Measurements from ENCODE around the gene ASB17.
"Not testable (repeated sequence)": the region's sequence is repeated elsewhere in the genome, so short reads cannot be mapped to it uniquely, and the experiment has no call there.

ASB17 gene, protein sequence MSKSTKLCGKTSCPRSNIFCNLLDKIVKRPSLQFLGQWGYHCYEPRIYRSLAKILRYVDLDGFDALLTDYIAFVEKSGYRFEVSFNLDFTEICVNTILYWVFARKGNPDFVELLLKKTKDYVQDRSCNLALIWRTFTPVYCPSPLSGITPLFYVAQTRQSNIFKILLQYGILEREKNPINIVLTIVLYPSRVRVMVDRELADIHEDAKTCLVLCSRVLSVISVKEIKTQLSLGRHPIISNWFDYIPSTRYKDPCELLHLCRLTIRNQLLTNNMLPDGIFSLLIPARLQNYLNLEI

DNA sequence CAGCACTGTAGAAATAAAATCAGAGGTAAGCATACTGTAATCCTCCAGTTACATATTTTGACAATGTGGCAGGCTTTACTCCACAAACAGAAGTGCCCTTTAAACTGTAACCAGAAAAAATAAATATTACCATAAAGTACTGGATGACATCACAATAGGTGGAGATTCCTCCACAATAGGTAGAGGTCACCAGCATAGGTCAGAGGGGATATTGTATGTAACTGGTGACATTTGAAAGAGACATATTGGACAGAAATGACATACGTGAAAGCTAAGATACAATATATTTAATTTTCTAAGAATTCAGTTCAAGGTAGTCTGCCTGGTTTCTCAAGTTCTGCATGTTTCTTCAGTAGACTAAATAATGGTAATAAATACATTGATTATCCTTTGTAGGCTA lies at the start of gene ASB17:
ASB17 (minus strand) TSS at position 101 of the 400 bp plus-strand sequence. CDS start 113 bp downstream, outside the sequence.
- no peak for DNase-seq (ENCODE audit: low spot score)

DNA sequence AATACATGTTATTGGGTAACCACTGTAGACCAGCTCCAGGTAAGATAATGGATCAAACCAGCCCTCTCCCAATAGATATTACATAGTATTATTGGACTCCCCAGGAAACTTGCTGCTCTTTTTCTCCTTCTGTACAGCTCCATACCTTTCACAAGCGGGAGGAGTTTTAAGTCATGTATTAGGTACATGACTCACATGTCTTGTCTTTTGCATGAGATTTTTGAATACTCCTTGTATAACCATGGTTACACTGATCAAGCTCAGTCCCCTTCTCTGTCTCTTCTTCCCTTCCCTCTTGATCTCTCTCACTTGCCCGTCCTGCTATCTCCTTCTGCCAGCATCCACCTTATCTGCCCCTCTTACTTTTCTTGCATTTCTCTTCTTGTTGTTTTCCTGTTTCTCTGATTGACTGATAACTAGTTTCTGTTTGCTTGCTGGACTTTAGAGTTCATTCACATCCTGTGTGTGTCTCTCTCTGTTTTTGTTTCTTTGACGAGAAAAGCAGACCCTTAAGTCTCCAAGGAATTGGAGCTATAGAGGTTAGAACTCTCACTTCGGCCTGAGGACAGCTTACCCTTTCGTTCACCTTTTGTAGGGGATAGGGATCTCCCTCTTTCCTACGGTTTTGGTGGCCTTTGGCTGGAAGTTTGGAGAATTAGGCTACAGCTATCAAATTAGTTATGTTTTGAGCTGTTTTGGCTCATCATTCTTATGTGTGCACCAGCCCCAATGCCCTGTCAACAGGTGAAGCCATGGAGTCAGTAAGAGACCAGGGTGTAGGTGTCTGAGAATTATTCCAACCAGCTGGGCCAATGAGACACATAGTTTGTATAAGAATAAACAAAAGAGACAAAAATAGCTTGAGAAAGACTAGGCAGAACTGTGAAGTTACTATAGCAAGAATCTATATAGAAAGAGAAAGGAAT lies 49.0 kb upstream of the ASB17 start:
- no peak for DNase-seq (ENCODE audit: low spot score)

DNA sequence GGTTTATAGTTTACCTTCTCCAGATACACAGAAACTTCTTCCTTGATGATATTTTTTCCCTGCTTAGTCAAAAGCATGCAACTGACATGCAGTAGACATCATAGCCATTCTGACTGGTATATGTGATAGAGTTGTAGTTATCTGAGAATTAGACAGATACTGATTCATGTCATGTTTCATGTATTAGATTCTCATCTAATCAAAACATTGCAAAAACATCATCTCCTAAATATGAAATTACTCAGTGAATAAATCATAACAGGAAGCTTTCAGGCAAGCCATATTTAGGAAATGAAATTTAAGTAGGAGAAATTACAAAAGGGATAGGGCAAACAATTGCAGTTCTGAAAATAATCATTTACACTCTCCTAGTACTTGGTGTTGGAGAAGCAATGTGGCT lies 38.4 kb upstream of the ASB17 start:
- no peak for DNase-seq (ENCODE audit: low spot score)

DNA sequence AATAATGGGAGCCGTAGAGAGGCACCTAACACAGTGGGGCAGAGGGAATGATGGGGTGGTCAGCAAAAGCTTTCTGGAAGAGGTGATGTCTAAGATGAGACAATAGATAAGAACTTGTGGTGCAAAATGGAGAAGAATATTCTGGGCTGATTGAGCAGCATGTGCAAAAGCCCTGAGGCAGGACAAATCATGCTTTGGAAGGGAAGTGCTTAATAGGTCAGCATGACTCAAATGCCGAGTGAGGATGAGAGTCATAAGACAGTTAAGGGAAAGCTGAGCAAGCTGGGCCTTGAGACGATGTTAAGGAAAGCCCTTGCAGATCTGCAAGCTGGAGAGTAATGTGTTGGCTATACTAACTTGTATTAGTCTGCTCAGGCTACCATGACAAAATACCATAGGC lies 37.3 kb upstream of the ASB17 start:
- no peak for DNase-seq (ENCODE audit: low spot score)

DNA sequence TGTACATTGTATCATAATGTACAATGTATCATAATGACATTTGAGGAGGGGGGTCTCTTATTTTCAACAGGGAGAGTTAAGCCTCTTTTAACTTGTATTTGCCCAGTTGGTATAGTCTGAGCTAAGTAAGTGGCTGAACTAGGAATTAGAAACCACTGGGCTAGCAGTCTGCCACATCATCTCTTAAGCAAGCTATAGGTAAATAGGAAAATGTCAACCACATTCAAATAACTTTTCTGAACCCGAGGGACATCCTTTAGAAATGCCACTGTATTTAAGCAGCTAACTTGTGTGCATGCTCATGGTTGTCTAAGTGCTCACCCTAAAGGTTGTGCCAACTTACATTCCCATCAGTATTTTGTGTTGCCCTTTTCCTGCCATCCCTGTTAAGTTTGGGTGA lies 35.5 kb upstream of the ASB17 start:
- no peak for DNase-seq (ENCODE audit: low spot score)

DNA sequence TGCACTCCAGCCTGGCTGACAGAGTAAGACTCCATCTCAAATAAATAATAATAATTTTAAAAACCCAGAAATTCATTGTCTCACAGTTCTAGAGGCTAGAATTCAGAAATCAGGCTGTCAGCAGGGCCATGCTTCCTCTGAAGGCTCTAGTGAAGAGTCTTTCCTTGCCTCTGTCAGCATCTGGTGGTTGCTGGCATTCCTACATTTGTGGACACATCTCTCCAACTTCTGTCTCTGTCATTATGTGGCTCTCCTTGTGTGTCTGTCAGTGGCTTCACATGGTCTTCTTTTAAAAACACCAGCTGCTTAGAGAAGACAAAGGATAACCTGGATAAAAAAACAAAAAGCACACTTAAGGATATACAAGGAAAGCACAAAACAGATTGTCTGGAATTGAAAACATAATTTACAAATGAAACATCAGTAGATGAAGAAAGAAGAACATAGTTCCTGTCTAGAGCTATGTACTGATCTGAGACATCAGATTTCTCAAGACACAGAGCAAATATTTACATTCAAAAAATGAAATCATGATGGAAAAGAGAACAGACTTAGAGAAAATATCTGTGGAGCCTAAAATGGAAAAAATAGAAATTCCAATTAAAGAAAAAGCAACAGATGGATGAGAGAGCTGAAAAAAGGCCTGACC lies 32.7 kb upstream of the ASB17 start:
- no peak for DNase-seq (ENCODE audit: low spot score)

DNA sequence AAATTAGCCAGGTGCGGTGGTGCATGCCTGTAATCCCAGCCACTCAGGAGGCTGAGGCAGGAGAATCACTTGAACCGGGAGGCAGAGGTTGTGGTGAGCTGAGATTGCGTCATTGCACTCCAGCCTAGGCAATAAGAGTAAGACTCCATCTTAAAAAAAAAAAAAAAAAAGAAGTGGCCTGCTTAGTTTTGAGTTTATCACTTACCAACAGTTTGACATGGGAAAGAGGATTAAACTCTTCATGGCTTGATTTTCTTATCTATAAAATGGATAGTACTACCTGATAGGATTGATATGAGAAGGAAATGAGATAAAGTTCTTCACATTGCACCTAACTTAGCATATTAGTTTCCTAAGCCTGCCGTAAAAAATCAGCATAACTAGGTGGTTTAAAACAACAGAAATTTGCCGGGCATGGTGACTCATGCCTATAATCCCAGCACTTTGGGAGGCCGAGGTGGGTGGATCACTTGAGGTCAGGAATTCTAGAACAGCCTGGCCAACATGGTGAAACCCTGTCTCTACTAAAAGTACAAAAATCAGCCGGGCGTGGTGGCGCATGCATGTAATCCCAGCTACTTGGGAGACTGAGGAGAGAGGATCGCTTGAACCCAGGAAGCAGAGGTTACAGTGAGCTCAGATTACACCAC lies 32.0 kb upstream of the ASB17 start:
- not testable (repeated sequence) for DNase-seq (ENCODE audit: low spot score)

DNA sequence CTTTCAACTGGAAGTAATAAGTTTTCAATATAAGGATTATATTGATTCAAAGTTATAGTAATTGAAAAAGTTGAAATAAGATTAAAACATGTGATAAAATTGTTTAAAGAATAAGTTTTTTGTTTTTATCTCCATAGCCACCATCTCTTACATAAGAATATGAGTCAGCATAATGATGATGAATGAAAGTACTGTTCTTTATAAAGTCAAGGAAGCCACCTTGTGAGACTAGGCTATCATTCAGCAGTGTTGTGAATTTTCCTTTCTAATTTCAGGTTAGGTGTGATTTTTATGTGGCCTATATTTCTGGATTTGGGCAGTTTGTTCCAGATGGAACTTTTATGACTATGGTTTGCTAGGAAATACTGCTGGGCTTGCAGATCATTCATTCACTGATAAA lies 22.4 kb upstream of the ASB17 start:
- DNase-seq (ENCODE audit: low spot score): no peak

DNA sequence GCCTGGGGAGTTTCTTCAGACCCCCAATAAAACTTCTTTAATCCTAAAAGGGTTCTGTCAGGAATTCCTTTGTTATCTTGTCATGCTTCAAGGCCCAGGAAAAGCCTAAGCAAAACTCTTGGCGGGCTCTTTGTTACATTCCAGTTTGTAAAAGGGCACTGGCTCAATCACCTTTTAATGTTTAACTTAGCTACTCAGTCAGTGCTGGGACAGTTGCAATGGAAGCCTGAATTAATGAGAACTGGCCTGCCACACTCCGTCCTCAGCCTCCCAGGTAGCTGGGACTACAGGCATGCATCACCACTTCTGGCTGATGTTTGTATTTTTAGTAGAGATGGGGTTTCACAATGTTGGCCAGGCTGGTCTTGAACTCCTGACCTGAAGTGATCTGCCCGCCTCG lies 21.3 kb upstream of the ASB17 start:
- DNase-seq (ENCODE audit: low spot score): no peak

DNA sequence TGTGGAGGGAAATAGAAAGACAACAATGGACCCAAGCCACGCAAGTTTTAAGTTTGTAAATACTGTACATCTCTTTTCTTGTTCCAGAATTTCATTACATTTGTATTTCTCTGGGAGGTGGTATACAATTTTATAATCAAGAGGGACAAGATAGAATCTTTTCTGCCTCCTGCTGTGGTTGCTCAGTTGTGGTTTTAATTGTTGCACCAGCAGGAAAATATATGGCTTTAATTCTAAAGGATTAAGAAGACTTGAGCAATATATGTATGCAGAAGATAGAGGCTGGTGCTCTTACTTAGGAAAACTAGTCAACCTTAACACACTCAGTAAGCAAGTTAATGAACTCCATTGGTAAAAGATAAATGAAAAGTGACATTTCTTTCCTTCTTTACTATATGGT lies 19.8 kb upstream of the ASB17 start:
- no peak for DNase-seq (ENCODE audit: low spot score)

DNA sequence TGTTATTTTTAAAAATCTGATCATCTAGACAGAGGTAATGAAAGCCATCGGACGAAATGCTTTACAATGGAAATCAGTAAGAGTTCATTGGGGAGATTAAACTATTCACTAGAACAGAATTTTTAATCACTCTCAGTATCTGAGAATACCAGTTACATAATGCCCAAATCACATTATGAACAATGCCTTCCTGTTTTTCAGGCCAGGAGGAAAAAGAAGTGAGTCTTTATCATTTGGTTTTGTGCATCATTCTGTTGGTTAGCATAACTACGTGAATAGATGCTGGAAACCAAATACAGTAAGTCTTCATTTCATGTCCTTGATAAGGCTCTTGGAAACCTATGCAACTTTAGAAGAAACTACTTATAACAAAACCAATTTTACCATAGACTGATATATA lies 18.0 kb upstream of the ASB17 start:
- no peak for DNase-seq (ENCODE audit: low spot score)

DNA sequence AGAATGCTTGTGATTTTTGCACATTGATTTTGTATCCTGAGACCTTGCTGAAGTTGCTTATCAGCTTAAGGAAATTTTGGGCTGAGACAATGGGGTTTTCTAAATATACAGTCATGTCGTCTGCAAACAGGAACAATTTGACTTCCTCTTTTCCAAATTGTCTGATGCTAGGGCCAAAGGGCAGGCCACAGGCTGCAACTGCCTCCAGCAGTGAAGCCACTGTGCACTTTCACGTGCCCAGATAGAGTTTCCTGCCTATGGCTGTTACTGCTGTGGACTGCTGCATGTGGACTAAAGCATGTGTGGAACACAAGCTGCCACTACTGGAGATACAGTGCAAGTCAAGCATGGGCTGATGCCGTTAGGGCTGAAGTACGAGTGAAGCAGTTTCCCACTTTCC lies 10.8 kb upstream of the ASB17 start:
- DNase-seq (ENCODE audit: low spot score): not testable (repeated sequence)

DNA sequence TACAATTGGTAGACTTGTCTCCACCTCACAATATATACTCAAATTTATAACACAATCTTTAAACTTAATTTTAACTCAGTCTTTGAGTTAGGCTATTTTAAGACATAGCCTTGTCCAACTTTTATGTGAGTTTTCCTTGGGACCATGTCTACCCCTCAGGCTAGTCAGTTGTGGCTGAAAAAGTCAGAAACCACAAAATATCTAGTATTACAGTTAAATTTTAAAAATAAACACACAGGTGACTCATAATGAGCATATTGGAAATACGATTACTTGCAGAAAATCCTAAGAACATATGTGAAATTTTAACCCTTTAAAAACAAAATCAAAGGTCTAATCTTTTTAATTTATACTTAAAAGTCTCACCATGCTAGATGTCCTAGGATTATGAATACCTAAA lies 4.8 kb upstream of the ASB17 start:
- DNase-seq (ENCODE audit: low spot score): no peak

DNA sequence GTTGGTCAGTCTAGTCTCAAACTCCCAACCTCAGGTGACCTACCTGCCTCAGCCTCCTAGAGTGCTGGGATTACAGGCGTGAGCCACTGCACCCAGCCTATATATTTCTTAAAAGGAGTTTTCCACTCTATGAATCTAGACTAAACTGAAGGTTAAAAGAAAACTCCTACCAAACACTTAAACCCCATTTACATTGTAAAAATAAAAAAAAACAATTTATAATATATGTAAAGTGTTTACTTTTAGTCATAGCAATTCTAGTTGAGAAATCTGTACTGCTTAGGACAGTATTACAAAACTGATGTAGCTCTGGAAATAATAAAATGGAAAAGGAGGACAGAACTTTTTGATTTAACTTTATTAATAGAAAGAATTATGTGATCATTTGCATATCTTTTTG lies 9.5 kb downstream of the ASB17 start:
- no peak for DNase-seq (ENCODE audit: low spot score)

DNA sequence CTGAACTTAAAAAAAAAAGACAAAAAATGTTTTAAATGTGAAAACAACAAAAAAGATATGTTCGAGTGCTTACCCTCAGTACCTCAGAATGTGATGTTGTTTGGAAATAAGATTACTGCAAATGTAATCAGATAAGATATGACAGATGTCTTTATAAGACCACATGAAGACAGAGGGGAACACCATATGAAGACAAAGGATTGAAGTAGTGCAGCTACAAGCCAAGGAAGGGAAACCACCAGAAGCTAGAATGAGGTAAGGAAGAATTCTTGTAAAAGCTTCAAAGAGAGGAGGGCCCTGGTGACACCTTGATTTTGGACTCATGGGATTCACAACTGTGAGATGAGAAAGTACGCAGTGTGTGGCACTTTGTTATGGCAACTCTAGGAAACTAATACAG lies 15.4 kb downstream of the ASB17 start:
- no peak for DNase-seq (ENCODE audit: low spot score)

DNA sequence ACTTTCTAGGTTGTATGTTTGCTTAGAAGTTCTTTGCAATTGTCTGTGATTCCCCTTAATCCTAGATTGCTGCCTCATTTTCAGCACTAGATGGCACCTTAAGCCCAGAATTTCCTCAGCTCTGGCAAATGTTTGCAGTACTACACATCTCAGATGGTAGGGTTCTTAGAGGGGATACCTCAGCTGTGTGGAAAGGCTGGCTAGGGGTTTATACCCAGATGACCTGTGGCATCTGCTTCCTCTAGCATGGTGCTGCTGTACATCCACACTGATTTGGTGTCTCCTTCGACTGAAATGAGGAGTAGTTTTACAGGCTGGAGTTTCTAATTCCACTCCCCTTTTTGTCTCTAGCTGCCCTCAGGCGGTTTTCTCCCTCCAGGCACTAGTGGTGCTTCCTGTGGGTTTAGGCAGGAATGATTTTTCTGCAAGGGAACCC lies 23.5 kb downstream of the ASB17 start:
- no peak for DNase-seq (ENCODE audit: low spot score)

DNA sequence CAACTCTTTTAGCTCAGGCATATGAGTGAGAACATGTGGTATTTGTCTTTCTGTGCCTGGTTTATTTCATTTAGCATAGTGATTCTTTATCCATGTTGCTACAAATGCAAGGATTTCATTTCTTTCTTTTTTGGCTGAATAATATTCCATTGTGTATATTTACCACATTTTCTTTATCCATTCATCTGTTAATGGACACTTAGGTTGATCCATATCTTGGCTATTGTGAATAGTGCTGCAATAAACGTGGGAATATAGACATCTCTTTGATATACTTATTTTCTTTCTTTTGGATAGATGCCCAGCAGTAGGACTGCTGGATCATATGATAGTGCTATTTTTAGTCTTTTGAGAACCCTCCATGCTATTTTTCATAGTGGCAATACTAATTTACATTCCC lies 30.8 kb downstream of the ASB17 start:
- no peak for DNase-seq (ENCODE audit: low spot score)

DNA sequence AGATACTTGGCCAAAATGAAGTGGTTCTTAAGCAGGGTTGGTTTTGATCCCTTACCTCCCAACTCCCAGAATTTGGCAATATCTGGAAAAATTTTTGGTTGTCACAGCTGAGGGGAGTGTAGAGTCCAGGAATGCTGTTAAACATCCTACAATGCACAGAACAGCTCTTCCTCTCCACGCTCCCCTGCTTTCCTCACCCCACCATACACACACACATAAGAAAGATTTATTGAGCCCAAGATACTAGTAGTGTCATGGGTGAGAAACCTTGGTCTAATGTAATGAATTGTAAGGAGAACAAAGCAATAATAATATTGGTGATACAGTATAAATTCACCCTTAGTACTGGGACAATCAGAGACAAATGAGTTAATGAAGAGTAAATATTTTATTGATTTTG lies 47.8 kb downstream of the ASB17 start:
- DNase-seq (ENCODE audit: low spot score): no peak

DNA sequence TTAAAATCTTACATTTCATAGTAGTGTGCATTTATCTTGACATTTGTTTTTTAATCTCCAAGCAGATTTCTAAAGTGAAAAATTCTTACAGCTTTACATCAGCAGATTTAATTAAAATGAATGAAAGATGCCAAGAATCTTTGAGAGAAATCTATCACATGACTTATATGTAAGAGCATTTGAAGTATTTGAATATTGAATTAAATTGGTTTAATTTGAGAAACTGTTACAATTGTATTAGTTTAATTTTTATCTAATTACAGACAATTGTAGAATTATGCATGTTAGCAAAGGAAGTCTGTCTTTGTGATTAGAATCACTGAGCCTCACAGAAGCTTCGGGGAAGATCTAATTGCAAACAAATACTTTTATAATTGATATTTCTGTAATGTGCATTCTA lies 52.2 kb downstream of the ASB17 start:
- DNase-seq (ENCODE audit: low spot score): no peak

DNA sequence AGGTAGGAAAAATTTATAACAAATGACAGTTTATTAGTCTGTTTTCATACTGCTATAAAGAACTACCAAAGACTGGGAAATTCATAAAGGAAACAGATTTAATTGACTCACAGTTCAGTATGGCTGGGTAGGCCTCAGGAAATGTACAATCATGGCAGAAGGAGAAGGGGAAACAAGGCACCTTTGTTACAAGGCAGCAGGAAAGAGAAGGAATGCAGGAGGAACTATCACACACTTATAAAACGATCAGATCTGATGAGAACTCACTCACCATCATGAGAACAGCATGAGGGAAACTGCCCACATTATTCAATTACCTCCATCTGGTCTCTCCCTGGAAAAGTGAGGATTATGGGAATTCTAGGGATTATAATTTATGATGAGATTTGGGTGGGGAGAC lies 61.3 kb downstream of the ASB17 start:
- DNase-seq (ENCODE audit: low spot score): no peak

All from hematopoietic multipotent progenitor cell treated with erythropoietin and hydrocortisone succinate and interleukin-3 and kit ligand, for 15 days (in vitro differentiated cells).